Peyer's patch (tissue), 4 donors: Measurements from ENCODE around the gene NKAIN2.

ENCODE experiments used
- POLR2A ChIP-seq, 2 donors: fragments of 450-650 bp; IDR thresholded peaks; one replicate each; pipeline ENCODE4 v1.5.1; 2017; ENCODE audit warnings: antibody characterized with exemption in 2 of 2, mild to moderate bottlenecking in 2 of 2, moderate library complexity in 2 of 2
- TF ChIP-seq, protein P1 (sequence below), 6 experiments: fragments of 450-650 bp in 4 of 6; fragments of 200-600 bp in 2 of 6; sonication (generic) in 1 of 6; IDR thresholded peaks; one replicate each; pipeline ENCODE4 v1.5.1; 2017 to 2019; ENCODE audit warnings: antibody characterized with exemption in 6 of 6, mild to moderate bottlenecking in 3 of 6, moderate library complexity in 1 of 6

DNA sequence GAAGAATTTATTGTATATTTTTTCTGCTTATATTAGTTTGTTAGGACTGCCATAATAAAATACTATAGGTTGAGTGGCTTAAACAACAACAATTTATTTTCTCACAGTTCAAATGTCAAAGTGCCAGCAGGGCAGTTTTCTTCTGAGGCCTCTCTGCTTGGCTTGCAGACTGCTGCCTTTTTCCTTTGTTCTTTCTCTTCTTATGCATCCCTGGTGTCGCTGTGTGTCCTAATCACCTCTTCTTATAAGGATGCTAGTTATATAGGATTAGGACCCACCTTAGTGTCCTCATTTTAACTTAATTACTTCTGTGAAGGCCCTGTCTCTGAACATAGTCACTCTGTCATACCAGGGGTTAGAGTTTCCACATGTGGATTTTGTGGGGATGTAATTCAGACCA, 354.4 kb downstream of the NKAIN2 start:
- TF ChIP-seq, protein P1, sequence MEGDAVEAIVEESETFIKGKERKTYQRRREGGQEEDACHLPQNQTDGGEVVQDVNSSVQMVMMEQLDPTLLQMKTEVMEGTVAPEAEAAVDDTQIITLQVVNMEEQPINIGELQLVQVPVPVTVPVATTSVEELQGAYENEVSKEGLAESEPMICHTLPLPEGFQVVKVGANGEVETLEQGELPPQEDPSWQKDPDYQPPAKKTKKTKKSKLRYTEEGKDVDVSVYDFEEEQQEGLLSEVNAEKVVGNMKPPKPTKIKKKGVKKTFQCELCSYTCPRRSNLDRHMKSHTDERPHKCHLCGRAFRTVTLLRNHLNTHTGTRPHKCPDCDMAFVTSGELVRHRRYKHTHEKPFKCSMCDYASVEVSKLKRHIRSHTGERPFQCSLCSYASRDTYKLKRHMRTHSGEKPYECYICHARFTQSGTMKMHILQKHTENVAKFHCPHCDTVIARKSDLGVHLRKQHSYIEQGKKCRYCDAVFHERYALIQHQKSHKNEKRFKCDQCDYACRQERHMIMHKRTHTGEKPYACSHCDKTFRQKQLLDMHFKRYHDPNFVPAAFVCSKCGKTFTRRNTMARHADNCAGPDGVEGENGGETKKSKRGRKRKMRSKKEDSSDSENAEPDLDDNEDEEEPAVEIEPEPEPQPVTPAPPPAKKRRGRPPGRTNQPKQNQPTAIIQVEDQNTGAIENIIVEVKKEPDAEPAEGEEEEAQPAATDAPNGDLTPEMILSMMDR (IDR thresholded peaks at IDR 0.05), result no peak
- no peak for TF ChIP-seq POLR2A (IDR thresholded peaks at IDR 0.05)
